GM20000 (cell line): ENCODE data around the gene SPATA31A3.
"Not testable (repeated sequence)": the region's sequence is repeated elsewhere in the genome, so short reads cannot be mapped to it uniquely, and the experiment has no call there.

ENCODE experiments used
- DNase-seq: peaks from one replicate; pipeline ENCODE4 v3.0.0; 2012; ENCODE audit warnings: low spot score

SPATA31A3 gene

GRCh38 chr9:66992450-66992849 lies at the start of gene SPATA31A3:
SPATA31A3 (minus strand) TSS chr9:66992550; CDS start chr9:66992521, 29 bp downstream.
- not testable (repeated sequence) for DNase-seq

GRCh38 chr9:66952576-66952975 lies 39.8 kb downstream of the SPATA31A3 start:
- DNase-seq: not testable (repeated sequence)

DNA sequence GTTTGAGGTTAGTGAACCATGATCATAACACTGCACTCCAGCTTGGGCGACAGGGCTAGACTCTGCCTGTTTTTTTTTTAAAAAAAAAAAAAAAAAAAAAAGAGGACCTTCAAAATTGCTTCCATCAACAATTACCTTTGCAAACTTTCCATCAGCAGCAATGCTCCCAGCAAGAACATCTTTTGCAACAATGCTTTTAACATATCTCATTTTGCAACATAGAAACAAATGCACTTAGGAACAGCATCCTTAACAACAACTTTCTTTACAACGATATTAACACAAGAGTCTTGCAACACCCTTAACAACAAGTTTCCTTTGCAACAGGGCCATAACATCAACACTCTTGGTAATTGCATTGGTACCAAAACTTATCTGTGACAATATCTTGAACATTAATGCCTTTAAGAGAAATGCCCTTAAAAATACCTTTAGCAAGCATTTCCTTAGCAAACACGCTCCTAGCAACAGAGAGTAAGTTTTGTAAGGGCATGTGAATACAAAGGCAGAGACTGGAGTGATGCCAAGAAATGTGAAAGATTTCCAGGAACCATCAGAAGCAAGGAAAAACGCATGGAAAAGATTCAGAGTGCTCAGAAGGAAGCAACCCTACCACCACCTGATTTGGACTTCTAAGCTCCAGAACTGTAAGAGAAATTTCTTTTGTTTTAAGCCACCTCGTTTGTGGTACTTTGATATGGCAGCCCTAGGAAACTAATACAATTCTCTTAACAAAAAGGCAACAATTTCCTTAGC lies 49.8 kb downstream of the SPATA31A3 start:
- not testable (repeated sequence) for DNase-seq

DNA sequence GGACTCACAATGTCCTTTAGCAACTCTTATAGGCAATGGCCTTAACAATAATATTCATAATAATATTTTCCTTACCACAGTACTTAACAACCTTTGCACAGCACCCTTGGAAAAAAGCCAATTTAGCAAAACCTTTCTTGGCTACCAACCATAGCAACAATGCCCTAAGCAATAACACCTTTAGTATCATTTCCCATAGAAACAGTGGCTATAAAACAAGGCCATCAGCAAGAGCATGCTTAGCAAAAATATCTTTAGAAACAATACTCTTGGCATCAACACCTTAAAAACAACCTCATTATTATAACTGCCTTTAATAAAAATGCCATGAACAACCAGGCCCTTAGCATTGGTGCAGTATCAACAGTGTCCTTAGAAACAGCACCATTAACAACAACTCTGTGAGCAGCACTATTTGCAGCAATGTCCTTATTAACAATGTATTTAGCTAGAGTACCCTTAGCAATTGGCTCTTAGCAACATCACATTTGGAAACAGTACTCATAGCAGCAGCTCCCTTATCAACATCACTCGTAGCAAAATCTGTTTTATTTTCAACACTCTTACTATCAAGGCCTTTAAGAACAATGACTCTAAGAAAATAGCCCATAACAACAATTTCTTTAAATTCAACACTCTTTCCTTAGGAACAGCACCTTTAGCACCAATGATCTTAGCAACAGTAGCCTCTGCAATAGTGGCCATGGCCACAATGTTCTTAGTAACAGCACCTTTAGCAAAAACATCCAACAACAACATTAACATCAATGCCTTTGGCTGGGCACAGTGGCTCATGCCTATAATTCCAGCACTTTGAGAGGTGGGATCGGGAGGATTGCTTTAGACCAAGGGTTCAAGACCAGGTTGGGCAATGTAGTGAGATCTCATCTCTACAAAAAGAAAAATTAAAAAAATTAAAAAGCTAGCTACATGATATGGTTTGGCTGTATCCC lies 52.2 kb downstream of the SPATA31A3 start:
- not testable (repeated sequence) for DNase-seq

- DNase-seq: not testable (repeated sequence)
Measured at GRCh38 chr9:66938322-66938721, 54.0 kb downstream of the SPATA31A3 start.

- not testable (repeated sequence) for DNase-seq
Measured at GRCh38 chr9:66937662-66938061, 54.7 kb downstream of the SPATA31A3 start.
